Measurements from ENCODE around the gene GPR146.

GRCh38 chr7:1020849-1021251 is 23.5 kb upstream of the GPR146 start:
- TF ChIP-seq POLR2AphosphoS5 (IDR thresholded peaks at IDR 0.05; ENCODE audit: borderline replicate concordance, low read depth, low read length) (no peak), EZH2 (IDR thresholded peaks at IDR 0.05) (no peak)
